ENCODE measurements around the gene WASF2. TPM values are rescaled to one million over a fixed set of nuclear protein-coding genes. Genes with fewer than 3 reads are reported as not detected.
"Not testable (repeated sequence)": the region's sequence is repeated elsewhere in the genome, so short reads cannot be mapped to it uniquely, and the experiment has no call there.

WASF2 gene, protein sequence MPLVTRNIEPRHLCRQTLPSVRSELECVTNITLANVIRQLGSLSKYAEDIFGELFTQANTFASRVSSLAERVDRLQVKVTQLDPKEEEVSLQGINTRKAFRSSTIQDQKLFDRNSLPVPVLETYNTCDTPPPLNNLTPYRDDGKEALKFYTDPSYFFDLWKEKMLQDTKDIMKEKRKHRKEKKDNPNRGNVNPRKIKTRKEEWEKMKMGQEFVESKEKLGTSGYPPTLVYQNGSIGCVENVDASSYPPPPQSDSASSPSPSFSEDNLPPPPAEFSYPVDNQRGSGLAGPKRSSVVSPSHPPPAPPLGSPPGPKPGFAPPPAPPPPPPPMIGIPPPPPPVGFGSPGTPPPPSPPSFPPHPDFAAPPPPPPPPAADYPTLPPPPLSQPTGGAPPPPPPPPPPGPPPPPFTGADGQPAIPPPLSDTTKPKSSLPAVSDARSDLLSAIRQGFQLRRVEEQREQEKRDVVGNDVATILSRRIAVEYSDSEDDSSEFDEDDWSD
- total RNA-seq, result 10 to 100 TPM; 53.7 to 92.8 (median 79.8) TPM

GRCh38 chr1:27489973-27490741 lies at the start of gene WASF2:
Gene WASF2, minus strand, starts transcription at chr1:27490167. Its CDS starts 61,277 bp downstream, at chr1:27428890.
- Histone ChIP-seq H3K4me3 (peak within 1 kb of the TSS; percentile 86 to 99 (median 96)), H3K36me3 (peaks cover 0 to 10% (median 0%) of the 10 kb centered on the region in 3 donors), H3K27ac (peak within 1 kb of the TSS; percentile 100), H3K27me3 (no peaks in the 10 kb centered on the region), H3K4me1 (peaks cover 20 to 61% (median 34%) of the 10 kb centered on the region in 3 donors), H3K9me3 (no peaks in the 10 kb centered on the region)
- 1 to 2% methylated on average over 14 to 20 of the region's 50 CpGs for WGBS, 2 donors
- intact Hi-C loops (cut with DNase I), result loop anchor here (10.0 kb wide), 1 partner anchor 75 kb away; no protein-coding TSS in a partner anchor
- DNase-seq, result peak; percentile 85
- TF ChIP-seq POLR2A (IDR thresholded peaks at IDR 0.05), result peak in 3 of 4 donors; percentile 95 to 99 (median 99)
- no peak for TF ChIP-seq CTCF (IDR thresholded peaks at IDR 0.05)

DNA sequence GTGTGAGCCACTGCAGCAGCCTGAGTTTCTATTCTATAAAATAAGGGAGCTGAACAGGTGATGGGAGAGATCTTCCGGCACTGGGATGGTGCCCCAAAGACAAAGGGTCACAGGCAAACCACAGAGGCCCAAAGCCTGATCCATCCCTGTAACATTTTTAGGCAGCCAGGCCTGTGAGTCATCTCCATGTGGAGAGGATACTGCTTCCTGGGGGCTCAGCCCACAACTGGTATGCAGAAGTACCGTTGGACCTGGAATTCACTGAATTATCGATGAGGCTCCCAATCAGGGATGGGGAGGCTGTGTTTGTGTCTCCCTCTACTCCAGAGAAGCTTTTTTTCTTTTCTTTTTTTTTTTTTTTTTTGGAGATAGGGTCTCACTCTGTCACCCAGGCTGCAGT lies 48.8 kb upstream of the WASF2 start:
- 38 to 55% methylated on average over 3 of the region's 3 CpGs for WGBS, 2 donors
- H3K27ac ChIP-seq, result peak overlapping the region; percentile 54 to 99 (median 93)
- H3K4me3 ChIP-seq, result no peak overlapping the region
- no peaks in the 10 kb centered on the region for H3K9me3 ChIP-seq
- DNase-seq, result no peak
- intact Hi-C loops (cut with DNase I), result no loop called here
- H3K4me1 ChIP-seq, result peaks cover 68 to 98% (median 83%) of the 10 kb centered on the region in 3 donors
- TF ChIP-seq POLR2A (IDR thresholded peaks at IDR 0.05) (no peak), CTCF (IDR thresholded peaks at IDR 0.05) (no peak)
- H3K27me3 ChIP-seq, result no peaks in the 10 kb centered on the region
- peaks cover 2 to 17% (median 5%) of the 10 kb centered on the region in 3 donors for H3K36me3 ChIP-seq

- 79 to 80% methylated on average over 3 to 4 of the region's 4 CpGs for WGBS, 2 donors
- intact Hi-C loops (cut with DNase I); DNase-seq; H3K27me3 ChIP-seq; H3K4me3 ChIP-seq; H3K9me3 ChIP-seq: not testable (repeated sequence)
- Histone ChIP-seq H3K36me3 (peaks cover 5 to 22% (median 5%) of the 10 kb centered on the region in 3 donors), H3K27ac (peak overlapping the region; percentile 90 to 99 (median 93)), H3K4me1 (peaks cover 63 to 93% (median 78%) of the 10 kb centered on the region in 3 donors)
Measured at GRCh38 chr1:27538305-27538676, 48.3 kb upstream of the WASF2 start.

DNA sequence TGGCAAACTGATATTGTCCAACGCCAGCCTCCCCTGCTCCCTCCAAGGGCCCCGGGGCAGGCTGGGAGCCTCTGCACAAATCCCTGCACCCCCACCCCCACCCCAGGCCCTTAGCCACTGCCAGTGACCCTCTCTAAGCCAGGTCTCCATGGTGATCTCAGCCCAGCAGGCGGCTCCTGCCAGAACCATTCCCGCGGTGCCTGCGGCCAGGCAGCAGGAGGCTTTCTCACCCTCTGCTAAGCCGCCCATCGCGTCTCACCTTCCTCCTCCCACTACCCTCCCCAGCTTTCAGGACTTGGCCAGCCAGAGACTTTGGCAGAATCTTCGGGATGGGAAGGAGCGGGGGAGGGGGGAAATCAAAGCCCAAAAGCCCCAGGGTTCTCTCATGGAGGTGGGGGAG lies 46.8 kb upstream of the WASF2 start:
- TF ChIP-seq POLR2A (IDR thresholded peaks at IDR 0.05) (no peak), CTCF (IDR thresholded peaks at IDR 0.05) (no peak)
- H3K36me3 ChIP-seq, result peaks cover 5 to 34% (median 12%) of the 10 kb centered on the region in 3 donors
- no peak for DNase-seq
- no peaks in the 10 kb centered on the region for H3K27me3 ChIP-seq
- intact Hi-C loops (cut with DNase I), result no loop called here
- H3K9me3 ChIP-seq, result no peaks in the 10 kb centered on the region
- H3K4me3 ChIP-seq, result peak overlapping the region in 1 of 4 donors; percentile 23
- WGBS, 2 donors, result 0% methylated on average over 1 of the region's 11 CpGs; no CpG with 5 or more reads in 1 of the 2 donors
- peaks cover 52 to 91% (median 63%) of the 10 kb centered on the region in 3 donors for H3K4me1 ChIP-seq
- H3K27ac ChIP-seq, result peak overlapping the region; percentile 90 to 99 (median 93)

- TF ChIP-seq POLR2A (IDR thresholded peaks at IDR 0.05) (no peak), CTCF (IDR thresholded peaks at IDR 0.05) (no peak)
- H3K27ac ChIP-seq, result peak overlapping the region; percentile 90 to 99 (median 93)
- H3K4me1 ChIP-seq, result peaks cover 47 to 91% (median 57%) of the 10 kb centered on the region in 3 donors
- H3K4me3 ChIP-seq, result no peak overlapping the region
- intact Hi-C loops (cut with DNase I), result no loop called here
- 37 to 41% methylated on average over 7 of the region's 15 CpGs for WGBS, 2 donors
- H3K27me3 ChIP-seq, result no peaks in the 10 kb centered on the region
- no peak for DNase-seq
- peaks cover 5 to 30% (median 12%) of the 10 kb centered on the region in 3 donors for H3K36me3 ChIP-seq
- H3K9me3 ChIP-seq, result no peaks in the 10 kb centered on the region
Measured at GRCh38 chr1:27536010-27536757, 46.2 kb upstream of the WASF2 start.

Measured in esophagus squamous epithelium (tissue), 5 donors.